ENCODE measurements around the gene ELFN2.

Gene ELFN2

DNA sequence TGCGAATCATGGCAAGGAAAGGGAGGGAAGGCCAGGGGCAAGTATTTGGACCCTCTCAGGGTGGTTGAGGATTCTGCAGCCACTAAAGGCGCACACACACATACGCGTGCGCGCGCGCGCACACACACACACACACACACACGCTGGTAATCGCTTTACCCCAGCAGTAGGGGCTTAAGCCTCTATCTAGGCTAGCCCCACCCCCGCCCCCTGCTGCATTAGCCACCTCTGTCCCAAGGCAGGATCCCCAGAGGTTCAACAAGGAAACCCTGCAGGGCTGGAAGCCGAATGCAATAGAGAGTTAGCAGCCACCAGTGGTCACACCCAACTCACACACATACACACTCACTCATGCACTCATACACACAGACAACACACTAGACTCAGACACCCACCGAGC, 28.6 kb upstream of the ELFN2 start:
- DNase-seq (ENCODE audit: low read depth in 2 of 2), result no peak

DNA sequence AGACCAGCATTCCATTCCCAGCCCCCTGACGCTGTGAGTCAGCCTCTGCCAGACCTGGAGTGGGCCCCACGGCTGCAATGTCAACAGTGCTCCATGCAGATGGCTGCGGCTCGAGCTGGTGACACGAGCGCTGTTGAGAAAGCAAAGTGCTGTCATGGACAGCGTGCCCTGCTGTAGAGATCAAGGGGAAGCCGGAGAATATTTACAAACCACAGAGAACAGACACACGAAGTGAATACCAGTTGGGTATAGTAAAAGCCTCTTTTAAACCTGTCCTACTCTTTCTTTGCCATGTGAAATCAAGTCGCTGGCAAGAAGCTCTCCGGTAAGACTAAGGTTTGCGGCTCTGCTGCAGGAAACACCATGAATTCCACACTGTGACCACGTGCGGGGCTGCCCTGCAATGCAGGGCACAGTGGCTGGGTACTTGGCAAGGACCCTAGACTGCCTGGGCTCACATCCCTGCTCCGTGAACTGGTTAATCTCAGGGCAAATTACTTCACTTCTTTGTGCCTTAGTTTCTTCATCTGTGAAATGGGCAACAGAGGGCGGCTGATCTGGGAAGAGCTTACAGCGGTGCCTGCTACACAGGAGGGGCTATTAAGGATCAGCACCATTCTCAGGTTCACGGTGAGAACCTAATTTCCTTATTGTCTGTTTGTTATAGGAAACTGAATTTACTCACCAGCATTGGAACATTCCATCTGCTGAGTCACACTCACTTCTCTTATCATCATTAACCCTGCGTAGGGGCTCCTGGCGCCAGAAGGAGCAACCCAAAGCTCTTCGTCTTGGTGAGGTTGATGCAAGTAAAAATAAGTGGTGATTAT, 27.8 kb upstream of the ELFN2 start:
- no peak for DNase-seq (ENCODE audit: low read depth in 2 of 2)

DNA sequence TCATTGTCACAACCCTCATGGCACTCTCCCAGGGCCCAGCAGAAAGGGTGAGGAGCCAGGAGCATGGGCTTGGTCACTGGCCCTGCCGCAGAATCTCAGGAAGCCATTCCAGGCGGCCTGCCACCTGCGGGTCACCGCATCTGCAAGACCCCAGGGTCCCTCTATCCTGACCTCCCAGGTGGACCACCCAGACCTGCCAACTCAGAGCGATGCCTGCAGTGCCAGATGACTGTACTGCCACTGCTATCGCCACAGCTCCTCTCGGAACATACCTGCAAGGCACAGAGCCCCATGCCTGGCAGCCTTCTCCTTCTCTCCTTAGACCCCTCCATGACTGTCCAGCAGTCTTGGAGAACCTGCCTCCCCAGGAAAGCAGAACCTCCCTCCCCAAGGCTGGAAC, 26.4 kb upstream of the ELFN2 start:
- no peak for DNase-seq (ENCODE audit: low read depth in 2 of 2)

DNA sequence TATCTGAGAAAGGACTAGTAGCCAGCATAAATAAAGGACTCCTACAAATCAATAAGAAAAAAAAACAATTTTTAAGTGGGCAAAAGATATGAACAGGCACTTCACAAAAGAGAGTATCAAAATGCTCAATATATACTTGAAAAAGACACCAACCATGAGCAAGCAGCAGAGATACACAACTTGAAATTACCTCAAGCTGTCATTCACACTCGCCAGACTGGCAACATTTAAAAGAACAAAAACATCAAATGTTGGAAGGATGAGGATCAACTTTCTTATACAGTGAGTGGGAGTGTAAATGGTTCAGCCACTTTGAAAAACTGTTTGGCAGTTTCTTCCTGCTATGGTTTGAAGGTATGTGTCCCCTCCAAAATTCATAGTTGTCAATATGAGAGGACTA, 23.9 kb upstream of the ELFN2 start:
- no peak for DNase-seq (ENCODE audit: low read depth in 2 of 2)

DNA sequence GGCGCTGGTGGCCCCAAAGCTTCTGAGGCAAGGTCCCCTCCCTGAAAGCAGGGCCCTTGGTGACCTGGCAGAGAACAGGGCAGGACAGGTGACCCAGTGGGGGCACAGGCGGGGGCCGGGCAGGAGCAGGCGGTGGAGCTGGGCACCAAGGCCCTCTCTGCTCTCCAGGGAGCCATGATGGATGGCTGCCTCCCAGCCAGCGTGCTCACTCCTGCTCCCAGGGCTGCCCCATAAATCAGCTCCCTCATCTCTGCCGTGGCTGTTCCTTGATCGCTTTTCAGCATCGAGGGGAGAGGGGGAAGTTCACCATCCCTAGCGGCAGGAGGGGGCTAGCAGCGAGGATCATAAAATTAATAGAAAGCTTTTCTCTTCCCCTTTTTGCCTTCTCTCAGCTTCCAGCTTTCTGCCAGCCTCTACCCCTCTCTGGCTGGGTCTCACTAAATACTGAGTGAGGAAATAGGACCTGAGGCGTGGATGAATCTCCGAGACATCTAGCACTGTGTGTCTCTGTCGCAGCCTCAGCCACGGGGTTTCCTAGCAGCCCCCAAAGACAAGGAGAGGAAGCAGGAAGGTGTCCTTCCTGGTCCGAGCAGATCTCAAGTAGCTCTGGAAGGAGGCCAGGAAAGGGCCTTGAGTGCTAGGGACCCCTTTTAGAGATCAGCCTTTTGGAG, 22.2 kb upstream of the ELFN2 start:
- DNase-seq (ENCODE audit: low read depth in 2 of 2), result no peak

DNA sequence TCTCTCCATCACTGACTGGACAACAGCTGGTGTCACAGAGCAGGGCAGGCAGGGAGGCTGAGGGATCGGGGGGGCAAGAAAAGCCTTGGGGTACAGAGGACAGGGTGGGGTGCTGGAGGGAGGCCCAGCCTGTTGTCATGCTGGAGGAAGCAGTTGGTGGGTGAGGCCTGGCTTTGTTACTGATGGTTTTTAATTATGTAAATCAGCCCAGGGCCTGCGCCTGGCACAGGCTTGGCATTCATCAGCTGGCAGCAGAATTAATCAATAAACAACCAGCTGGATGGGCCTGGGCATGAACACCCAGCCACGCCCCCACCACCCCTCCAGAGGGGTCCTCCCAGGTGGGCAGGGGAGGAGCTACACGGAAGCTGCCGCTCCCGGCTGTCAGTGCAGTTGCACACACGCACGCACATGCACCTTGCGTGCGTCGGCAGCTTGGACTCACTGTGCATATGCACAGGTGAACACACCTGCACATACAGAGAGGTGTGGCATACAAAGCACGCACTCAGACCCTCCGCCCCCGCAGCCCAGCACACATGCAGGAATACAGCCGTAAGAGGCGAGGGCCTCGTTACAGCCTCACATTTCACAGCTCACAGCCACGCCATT, 21.3 kb upstream of the ELFN2 start:
- DNase-seq (ENCODE audit: low read depth in 2 of 2), result no peak

DNA sequence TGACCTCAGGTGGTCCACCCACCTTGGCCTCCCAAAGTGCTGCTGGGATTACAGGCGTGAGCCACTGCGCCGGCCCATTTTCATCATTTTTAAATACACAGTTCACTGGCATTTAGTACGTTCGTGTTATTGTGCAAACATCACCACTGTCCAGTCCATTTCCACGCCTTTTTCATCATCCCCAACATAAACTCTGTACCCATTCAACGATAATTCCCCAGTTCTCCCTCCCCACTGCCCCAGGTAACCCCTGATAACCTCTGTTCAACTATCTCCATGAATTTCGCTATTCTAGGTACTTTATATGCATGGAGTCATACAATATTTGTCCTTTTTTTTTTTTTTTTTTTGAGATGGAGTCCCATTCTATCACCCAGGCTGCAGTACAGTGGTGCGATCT, 18.2 kb upstream of the ELFN2 start:
- DNase-seq (ENCODE audit: low read depth in 2 of 2), result no peak

DNA sequence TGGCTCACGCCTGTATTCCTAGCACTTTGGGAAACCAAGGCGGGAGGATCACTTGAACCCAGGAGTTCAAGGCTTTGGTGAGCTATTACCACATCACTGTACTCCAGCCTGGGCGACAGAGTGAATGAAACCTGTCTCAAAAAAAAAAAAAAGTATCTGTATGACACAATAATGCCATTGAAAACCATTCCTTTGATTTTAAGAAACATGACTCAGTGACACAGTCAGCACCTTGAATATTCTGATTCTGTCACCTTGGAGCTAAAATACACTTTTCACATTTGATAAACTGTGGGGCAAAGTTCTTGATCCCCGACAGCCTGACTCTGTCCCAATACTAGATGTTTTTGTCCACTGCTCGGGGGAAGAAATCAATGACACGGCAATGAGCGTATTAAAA, 16.7 kb upstream of the ELFN2 start:
- DNase-seq (ENCODE audit: low read depth in 2 of 2), result no peak

DNA sequence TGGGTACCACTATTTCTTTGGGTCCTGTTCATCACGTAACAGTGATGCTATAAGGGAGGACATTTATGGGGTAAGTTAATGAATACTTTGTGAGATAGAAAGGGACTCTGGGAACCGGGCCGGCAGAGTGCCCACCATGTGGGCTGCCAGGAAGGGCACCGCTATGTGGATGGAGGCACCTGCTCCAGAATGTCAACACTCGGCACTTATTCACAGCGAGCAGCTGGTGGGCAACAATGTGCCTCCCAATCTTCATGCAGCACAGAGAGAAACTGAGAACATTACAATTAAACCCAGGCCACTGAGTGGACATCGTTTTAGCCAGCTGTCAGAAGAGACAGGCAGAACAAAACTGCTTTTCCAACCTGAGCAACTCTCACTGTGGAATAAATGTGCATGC, 15.8 kb upstream of the ELFN2 start:
- no peak for DNase-seq (ENCODE audit: low read depth in 2 of 2)

DNA sequence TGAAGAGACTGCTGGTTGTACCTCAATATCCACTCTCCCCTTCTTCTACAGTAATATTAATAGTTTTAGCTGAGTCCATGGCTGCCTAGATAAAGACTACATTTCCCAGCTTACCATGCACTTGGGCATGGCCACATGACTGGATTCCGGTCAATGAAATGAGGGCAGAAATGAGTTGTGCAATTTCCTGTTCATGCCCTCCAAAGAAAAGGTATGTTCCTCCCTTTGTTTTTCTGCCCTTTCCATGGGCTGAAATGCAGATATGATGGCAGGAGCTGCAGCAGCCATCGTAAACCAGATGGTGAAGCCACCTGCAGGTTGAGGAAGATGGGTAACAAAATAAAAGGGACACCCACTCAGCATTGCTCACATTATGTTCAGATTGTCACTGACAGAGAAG, 15.3 kb upstream of the ELFN2 start:
- no peak for DNase-seq (ENCODE audit: low read depth in 2 of 2)

DNA sequence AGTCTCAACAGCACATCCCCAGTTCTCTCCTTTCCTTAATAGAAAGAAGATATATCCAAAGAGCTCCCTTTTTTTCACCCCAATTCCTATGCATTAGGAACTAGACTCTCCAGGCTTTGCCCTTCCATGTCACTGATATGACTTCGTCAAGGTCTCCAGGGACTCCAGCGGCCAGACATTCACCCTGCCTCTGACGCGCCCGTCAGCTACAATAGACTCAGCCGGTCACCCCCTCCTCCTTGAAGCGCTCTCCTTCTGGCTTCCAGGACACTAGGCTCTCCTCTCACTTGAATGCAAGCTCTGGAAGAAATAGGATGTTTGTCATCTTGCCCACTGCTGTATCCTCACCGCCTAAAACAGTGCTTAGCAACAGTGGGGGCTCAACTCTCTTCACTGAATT, 14.9 kb upstream of the ELFN2 start:
- no peak for DNase-seq (ENCODE audit: low read depth in 2 of 2)

DNA sequence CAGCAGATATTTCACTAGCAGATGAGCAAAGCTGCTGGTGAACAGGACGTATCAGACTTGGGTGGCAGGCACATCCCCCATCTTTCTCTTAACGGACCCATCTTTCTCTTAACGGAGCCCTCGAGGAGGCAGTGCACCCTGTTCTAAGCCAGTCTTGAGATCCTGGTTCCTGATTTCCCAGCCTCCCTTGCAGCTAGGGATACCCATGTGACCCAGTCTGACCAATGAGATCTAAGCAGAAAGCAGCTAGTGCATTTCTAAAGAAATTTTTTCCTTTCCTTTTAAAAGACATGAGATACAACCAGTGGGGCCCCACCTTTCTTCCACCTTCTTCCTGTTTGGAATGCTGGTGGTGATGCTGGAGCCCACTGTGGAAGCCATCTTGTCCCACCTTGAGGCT, 13.6 kb upstream of the ELFN2 start:
- DNase-seq (ENCODE audit: low read depth in 2 of 2), result no peak

DNA sequence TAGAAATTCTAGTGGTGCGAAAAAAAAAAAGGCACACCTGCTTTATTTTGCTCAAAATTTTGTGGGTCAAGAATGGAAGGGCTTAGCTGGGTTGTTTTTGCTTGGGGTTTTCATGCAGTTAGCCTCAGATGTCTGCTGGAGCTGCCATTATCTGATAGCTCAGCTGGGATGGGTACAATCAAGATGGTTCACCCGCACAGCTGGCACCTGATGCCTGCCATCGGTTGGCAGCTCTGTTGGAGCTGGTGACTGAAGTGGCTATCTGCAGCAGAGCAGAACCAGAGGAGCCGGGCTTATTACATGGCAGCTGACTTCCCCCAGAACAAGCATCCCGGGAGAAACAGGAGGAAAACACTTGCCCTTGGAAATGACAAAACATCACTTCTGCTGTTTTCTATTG, 12.1 kb upstream of the ELFN2 start:
- DNase-seq (ENCODE audit: low read depth in 2 of 2), result no peak

DNA sequence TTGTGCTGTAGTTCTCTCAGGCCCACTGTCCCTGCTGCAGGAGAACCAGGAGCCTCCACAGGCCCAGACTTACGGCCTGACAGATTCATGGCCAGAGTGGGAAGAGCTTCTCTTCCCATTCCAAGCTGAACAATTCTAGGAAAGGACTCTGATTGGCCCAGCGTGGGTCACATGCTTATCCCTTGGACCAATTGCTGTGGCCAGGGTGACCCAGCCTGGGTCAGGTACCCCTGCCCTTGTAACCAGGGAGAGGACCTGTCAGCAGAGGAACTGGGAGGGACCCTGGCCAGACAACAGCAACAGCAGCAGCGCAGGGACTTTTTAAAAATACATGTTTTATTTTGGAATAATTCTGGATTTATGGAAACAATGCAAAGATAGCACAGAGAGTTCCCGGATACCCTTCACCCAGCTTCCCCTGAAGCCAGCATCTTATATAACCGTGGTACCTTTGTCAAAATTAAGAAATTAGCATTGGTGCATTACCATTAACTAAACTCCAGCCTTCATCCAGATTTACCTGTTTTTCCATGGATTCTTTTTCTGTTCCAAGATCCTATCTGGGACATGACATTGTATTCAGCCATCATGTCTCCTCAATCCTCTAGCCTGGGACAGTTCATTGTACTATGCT, 8.8 kb upstream of the ELFN2 start:
- no peak for DNase-seq (ENCODE audit: low read depth in 2 of 2)

DNA sequence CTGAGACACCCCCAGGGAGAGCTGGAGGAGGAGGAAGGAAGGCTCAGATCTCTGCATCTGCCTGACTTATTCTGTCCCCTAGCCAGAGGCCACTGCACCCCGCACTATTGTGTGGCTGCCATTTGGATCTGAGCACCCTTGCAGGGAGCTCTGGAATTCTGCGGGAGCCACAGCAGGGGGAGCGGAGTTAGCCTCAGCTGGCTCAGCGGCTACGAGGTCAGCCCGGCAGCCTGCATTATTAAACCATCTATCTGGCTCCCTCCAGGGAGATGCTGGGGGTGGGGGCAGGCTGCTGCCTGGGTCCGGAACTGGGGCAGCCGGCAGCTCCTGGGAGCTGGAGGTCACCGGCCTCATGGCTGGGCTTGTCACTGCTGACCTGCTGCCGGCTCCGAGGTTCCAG, 6.5 kb upstream of the ELFN2 start:
- DNase-seq (ENCODE audit: low read depth in 2 of 2), result no peak

DNA sequence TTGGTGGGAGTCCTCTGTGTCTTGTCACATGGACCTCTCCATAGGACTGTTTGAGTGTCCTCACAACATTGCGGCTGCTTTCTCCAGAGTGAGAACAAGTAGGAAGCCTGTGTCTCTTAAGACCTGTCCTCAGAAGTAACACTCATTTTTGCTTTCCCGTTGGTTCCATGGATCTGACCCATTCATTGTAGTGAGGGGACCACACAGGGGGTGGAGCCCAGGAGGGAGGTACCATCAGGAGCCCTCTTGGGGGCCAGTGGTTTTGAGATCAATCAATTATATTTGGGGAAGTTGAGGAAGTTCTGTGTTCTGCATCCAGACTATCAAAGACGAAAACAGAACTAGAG, 5.4 kb upstream of the ELFN2 start:
- DNase-seq (ENCODE audit: low read depth in 2 of 2), result no peak

DNA sequence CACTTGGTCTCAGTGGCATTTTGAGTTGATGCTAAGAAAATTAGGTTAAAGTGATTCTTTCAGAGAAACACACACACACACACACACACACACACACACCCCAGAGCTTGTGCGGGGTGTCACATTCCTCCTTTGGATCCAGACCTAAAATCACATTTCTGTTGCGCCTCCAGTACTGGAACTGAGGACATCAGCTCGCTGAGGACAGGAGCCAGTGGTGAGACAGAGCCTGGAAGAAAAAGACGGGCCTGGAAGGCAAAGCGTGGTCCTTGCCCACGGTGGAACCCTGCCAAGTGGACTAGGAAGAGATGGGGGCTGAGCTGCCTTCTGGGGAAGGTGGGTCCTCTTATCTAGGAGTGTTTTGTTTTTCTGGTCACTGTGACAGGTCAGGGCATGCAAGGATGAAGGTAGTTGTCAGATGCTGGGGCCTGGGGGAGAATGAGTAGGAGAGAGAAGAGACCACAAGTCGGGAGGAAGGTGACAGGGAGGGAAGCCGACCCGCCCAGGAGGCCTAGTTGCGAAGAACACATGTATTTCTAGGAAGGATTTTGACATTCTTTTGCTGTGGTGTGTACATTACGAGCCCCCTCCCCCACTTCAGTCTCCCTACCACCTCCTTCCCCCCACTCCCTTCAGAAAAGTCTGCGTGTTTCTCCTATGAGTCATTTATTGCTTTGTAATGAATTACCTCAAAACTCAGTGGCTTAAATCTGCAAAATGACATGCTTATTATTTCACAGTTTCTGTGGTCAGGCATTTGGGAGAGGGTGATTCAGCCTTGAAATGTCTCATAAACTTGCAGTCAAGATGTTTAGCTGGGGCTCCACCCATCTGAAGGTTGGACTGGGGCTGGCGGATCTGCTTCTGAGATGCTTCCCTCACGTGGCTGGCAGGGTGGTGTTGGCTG, 4.8 kb upstream of the ELFN2 start:
- DNase-seq (ENCODE audit: low read depth in 2 of 2), result no peak

DNA sequence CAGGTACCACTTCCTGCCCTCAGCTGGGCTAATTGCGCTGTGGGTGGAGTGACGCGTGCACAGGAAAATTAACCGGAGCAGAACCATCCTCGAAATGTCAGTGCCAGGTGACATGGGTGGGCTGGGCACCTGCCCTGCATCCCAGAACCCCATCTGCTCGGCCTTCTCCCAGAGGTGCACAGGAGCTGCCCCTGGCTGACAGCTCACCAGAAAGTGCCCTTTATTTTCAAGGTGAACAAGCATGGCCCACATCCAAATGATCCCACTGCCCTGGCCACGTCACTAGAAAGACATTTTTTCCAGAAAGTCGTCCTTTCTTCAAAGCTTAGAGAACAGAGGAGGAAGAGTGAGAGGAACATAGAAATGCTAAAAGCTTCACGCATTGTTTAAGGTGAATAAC, 4.1 kb upstream of the ELFN2 start:
- no peak for DNase-seq (ENCODE audit: low read depth in 2 of 2)

DNA sequence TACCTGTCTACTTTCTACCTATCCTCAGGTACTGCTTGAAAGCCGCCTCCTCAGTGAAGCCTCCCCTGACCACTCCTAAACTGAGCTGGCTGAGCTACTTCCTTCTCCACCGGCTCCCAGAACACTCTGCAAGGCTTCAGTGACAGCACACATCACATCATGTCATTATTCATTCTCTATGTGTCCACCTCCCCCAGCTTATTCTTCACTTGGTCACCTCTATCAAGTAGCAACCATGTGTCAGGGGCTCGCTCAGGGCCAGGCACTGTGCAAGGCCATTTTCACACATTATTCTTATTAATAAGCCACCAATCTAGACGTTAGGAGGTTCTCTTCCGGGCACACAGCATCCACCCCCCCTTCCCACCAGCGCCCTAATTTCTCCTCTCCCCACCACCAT, 3.7 kb upstream of the ELFN2 start:
- no peak for DNase-seq (ENCODE audit: low read depth in 2 of 2)

DNA sequence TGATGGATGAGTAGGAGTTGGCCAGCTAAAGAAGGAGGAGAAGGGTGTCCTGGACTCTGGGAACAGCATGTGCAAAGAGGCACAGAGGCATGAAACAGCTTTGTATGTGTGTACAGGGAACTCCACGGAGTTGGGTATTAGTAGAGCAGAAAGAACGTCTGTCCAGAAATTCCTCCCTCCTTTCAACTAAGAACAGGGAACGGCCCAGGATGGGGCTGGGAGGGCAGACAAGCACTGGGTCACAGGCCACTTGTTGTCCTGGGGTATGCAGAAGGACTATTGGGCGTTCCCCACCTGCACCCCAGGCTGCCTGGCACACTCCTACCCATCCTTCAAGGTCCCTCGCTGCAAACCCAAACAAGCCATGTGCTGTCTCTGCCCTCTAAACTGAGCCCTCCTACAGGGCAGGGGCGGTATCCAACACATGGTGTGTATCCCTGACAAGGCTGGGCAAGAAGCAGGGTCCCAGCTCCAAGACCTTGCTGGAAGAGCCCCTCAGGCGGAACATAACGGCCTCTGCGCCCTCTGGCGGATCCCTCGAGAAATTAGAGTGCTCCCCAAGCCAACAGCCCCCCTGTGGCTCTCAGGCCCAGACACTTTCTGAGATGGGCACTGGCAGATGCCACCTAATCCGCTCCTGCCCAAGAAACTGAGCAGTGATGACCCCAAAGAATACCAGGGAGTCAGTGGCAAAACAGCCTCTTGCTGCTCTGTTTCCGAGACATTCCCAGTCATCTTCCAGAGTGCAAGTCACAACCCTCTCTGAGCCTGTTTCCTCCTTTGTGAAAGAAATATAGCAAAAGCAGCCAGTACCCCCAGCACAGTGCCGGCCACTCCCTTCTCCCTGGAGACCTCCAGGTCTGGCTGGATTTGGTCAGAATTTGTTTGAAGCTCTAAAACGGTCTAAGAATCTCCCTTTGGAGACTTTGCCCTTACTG, 1.6 kb upstream of the ELFN2 start:
- DNase-seq (ENCODE audit: low read depth in 2 of 2), result peak; percentile 52 to 54

Measured in stimulated activated CD4-positive, alpha-beta T cell treated with anti-CD3 and anti-CD28 coated beads, Interleukin-1b, Interleukin-23, amount 100 ng/mL, for 4 hours (primary cell).